GM19025 (cell line): ENCODE results near the gene ZNF777.
"Not testable (repeated sequence)": the region's sequence is repeated elsewhere in the genome, so short reads cannot be mapped to it uniquely, and the experiment has no call there.

ENCODE experiments used
- ATAC-seq: cut with Tn5 transposase; IDR thresholded peaks from one replicate; pipeline ENCODE4 v1.9.1; 2021; ENCODE audit warnings: mild to moderate bottlenecking, low read depth, moderate library complexity; ENCODE audit not compliant: unreplicated experiment

The ZNF777 gene

DNA sequence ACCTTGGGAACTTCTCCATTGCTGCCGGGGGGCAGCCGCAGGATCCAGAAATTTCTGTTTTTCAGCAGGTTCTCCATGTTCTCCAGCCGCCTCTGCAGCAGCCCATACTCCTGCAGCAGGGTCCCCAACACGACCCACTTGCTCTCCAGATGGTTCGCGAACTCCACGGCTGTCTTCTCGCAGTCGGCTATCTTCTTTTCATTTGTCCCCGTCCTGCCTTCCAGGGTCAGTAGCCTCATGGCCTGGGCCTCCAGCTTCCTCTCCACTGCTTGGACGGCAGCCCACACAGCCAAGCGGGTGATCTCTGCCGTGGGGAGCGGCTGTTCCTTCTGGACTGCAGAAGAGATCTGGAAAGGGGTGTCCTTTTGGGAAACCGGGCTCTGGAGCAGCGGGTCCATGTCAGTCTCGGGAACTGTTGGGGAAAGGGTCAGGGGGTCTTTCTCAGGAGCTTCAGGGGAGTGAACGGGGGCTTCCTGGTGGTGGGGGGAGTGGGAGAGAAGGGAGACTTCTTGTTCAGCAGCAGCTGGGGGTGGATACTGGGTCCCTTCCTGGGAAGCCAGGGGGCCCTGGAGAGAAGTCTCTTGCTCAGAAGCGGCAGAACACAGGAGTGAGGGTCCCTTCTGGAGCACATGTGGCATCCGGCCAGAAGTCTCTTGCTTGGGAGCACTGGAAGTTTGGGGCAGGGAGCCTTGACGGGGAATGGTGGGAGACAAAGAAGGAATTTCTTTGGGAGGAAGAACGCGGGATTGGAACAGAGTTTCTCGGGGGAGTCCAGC lies 5.5 kb downstream of the ZNF777 start:
- no peak for ATAC-seq

DNA sequence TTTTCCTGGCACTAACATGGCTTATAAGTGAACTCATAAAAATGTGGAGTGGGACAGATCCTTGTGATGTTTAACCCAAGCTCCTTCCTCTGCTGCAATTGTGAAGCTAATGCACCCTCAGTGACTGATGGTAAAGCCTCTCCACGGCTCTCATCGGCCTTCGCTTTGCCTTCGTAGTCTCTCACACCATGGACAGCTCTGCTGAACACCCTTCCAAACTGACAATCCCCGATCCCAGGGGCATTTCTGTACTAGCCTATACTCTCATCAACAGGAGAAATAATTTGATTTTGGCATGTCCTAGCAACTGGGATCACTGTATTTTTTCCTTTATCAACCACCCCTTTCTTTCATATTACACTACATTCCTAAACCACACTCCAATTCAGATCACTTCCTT lies 6.1 kb downstream of the ZNF777 start:
- no peak for ATAC-seq

DNA sequence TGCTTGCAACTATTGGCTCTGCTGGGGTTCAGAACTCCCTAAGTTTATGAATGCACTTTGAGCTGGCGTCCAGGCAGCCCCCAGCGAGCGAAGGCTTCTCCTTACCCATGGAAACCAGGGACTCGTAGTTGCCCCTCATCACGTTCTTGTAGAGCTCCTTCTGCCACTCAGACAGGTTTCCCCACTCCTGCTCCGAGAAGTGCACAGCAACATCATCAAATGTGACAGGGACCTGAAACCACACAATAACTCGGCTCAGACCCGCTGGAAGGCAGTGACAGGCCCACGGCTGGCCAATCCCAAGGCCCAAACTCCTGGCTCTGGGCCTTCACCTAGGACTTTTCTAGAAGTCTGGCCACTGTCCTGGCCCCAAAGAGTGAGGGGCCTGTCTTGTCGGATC lies 6.9 kb downstream of the ZNF777 start:
- ATAC-seq, result no peak

DNA sequence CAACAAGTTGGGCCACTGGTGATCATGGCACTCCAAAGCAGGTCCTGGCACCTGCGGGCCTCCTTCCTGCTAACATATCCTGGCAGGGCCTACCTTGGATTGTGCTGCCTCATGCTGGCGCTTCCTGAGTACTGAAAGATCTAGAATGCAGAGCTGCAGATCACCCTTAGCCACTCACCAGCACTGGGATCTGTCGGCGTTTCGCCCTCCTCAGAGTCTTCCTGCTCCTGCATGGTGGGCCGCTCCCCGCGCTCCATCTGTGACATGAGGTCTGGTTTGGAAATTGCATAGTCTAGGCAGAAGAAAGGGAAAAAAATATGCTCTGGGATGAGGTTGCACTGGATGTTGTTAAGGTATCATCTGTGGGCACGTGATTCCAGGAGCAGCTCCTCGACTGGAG lies 10.0 kb downstream of the ZNF777 start:
- no peak for ATAC-seq

DNA sequence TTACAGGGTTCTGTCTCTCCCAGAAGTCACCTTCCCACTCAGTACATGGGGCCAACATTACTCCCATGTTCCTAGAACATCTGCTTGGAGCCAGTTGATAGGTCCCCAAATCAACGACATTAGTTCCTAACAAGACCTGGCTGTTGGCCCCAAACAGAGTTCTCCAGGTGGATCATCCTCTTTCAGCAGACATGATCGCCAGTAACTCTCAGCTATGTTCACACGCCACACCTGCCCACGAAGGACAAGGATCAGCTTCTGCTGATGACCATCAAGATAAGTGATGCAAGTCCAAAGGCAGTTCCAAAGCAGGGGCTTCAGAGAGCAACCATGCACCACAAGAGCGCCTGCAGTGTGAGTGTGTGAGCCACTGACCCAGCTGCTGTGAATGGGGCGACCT lies 11.0 kb downstream of the ZNF777 start:
- ATAC-seq, result no peak

DNA sequence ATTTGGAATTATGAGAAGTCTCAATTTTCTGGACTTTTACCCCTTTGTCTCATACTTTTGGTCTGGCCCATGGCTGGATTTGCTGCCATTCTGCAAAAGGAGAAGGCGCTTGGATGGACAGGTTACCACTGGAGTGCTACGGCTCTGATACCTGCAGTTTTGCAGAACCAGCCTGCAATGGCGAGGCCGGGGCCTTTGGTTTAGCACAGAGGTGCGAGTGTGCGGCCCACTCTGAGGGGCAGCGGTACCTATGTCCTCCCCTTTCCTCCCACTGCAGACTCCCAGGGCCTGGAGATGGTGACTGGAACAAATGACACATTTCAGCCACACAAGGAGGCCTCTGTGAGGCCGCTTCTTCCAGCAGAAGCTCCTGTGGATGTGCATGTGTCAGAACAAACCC lies 11.9 kb downstream of the ZNF777 start:
- ATAC-seq, result no peak

DNA sequence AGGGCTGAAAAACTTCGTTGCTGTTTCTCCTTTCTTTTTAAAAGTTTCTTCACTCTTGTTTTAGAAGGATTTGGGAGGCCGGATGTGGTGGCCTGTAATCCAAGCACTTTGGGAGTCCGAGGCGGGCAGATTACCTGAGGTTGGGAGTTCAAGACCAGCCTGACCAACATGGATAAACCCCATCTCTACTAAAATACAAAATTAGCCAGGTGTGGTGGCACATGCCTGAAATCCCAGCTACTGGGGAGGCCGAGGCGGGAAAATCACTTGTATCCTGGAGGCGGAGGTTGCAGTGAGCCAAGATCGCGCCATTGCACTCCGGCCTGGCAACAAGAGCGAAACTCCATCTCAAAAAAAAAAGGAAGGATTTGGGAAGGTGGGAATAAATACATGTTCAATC lies 14.8 kb downstream of the ZNF777 start:
- not testable (repeated sequence) for ATAC-seq

DNA sequence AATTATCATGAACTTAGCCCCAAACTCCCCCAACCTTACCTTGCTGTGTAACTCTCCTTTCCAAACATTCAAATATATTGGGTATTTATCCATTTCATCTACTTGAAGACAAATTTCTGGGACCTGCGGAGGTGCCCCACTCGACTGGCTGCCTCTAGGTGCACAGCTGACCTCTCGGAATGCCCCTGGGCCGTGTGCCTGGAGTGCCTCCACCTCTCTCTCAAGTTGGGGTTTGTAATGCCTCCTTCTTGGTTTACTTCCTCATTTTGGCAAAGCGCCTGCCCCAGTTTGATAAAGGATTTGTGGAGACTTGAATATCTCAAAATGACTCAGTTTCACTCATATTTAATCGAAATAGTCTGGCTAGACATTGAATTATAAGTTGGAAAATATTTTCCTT lies 16.6 kb downstream of the ZNF777 start:
- ATAC-seq, result no peak

DNA sequence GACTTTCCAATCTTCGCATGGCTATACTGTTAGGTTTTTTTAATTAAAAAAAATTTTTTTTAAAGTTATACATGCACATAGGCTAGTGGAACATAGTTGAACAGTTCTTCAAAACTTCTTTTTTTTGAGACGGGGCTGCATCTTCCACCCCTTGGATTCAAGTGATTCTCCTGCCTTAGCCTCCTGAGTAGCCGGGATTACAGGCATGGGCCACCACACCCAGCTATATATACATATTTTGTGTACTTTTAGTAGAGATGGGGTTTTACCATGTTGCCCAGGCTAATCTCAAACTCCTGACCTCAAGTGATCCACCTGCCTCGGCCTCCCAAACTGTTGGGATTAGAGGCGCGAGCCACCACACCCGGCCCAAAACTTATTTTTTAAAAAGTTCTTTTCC lies 17.3 kb downstream of the ZNF777 start:
- no peak for ATAC-seq

DNA sequence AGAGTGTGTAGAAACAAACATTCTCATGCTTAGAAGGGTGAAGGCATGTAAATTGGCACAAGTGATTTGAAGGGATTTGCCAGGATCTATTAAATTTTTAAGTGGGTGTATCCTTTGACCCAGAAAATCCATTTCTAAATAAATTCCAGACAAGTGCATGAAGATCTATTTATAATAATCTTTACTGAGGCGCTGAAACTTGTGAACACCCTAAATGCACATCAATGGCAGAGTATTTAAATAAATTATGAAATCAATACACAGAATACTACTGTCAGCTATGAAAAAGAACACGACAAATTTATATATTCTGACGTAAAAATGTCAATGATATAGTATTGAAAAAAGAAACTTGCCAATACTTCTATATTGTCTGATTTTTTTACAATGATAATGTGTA lies 17.9 kb downstream of the ZNF777 start:
- no peak for ATAC-seq

DNA sequence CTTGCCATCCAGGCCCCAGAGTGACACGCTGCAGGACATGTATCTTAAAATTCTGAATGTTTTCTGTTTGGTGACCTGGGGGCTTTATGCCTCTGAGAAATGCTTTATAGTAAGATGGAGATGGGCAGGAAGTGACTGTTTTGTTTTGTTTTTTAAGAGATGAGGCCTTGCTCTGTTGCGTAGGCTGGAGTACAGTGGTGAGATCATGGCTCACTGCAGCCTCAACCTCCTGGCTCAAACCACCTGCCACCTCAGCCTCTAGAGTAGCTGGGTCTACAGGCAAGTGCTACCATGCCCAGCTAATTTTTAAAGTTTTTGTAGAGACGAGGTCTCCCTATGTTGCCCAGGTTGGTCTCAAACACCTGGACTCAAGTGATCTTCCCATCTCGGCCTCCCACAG lies 20.6 kb downstream of the ZNF777 start:
- ATAC-seq, result no peak

DNA sequence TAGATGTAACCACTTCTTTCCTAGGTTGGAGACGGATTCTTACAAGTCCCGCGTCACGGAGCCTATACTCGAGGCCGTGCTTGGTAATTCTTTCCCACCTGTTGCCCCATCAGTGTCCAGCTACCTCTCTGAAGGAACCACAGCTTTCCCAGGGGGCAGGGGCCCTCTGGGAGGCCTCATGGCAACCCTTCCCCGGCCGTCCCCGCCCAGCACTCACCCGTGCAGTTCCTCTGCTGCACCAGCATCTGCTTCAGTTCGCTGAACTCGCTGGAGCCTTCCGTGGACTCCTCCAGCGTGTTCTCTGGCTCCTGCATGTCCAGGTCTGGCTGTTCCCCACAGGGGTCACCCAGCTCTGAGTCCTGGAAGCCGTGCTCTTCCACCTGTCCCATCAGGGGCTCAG lies 24.5 kb downstream of the ZNF777 start:
- no peak for ATAC-seq

DNA sequence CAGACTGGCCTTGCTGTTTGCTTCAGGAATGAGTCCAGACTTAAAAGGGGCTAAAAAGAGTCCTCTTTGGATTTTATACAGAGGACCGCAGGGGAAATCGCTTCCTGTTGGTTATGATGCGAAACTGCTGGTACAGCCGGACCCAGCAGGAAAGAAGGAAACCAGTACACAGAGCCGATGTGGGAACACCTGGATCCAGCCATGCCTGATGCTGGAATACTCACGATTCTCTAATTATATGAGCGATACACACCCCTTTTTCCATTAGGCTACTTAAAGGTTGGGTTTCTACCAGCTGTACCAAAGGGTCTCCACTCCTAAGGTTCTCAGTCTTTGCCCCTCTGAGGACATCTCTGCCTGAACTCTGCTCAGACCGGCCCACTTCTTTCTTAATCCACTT lies 27.7 kb downstream of the ZNF777 start:
- no peak for ATAC-seq

DNA sequence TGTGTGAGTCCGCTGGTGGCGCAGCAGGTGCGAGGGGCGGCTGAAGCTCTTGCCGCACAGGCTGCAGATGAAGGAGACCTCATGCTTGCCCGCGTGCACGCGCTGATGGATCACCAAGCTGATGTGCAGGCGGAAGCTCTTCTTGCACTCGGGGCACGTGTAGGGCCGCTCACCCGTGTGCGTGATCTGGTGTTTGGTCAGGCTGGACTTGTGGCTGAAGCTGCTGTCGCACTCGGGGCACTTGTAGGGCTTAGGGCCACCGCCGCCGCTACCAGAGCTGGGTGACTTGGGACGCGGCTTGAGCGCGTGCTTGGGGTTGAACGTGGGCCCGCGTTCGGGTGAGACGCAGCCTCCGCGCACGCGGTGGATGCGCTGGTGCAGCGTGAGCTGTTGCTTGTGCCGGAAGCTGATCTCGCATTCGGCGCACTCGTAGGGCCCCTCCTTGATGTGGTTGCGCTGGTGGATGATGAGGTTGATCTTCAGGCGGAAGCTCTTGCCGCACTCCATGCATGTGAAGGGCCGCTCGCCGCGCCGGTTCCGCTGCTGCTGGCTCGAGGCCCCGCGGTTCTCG lies 28.7 kb downstream of the ZNF777 start:
- no peak for ATAC-seq

DNA sequence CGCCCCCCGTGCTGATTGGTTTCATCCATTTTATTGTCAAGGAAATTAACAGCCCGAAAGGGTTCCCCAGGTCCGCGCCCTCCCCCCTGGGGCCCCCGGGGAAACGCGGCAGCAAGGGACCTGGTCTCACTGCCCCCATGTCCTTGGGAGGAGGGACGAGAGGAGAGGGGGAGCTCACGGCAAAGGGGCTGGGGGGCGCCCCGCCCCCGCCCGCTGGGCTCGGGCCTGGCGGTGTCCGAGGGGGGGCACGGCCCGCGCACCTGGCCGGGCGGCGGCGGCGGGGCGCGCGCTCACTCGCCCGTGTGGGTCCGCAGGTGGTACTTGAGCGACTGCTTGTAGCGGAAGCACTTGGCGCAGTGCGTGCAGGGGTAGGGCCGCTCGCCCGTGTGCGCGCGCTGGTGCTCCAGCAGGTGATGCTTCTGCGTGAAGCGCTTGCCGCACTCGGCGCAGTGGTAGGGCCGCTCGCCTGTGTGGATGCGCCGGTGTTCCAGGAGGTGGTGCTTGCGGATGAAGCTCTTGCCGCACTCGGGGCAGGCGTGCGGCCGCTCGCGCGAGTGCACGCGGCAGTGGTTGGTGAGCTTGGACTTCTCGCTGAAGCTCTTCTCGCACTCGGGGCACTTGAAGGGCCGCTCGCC lies 29.3 kb downstream of the ZNF777 start:
- no peak for ATAC-seq

DNA sequence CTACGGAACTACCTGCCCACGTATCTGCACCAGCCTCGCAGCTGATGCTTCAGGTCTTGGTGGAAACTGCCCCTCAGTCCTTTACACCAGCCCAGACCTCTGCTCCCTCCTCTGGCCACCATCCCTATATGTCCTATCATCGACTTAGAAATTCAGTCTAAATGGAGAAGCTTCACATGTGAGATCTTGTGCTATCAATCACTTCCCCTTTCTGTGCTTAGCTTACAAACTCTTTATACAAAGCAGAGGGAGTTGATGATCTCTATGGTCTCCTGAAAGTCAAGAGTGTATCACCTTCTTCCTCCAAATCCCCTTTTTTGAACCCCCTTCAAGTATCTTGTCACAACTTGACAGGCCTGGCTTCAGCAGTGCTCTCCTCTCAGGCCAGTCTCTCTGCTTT lies 30.7 kb downstream of the ZNF777 start:
- ATAC-seq, result no peak

DNA sequence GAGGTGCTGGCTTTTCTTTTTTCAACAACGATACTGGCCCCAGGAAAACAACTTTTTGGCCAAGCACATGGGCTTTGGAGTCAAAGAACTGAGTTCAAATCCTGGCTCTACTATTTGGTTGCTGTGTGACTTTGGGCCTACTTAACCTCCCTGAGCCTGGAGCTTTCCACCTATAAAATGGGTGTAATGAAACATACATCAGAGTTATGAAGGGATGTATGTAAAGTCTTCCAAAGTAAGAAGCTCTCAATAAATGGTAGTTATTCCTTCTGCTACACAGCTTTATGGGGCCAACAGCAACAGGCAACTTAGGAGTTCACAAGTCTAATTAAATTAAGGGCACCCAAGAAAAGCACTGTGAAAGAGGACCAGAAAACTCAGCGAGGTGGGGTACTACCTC lies 33.0 kb downstream of the ZNF777 start:
- no peak for ATAC-seq

DNA sequence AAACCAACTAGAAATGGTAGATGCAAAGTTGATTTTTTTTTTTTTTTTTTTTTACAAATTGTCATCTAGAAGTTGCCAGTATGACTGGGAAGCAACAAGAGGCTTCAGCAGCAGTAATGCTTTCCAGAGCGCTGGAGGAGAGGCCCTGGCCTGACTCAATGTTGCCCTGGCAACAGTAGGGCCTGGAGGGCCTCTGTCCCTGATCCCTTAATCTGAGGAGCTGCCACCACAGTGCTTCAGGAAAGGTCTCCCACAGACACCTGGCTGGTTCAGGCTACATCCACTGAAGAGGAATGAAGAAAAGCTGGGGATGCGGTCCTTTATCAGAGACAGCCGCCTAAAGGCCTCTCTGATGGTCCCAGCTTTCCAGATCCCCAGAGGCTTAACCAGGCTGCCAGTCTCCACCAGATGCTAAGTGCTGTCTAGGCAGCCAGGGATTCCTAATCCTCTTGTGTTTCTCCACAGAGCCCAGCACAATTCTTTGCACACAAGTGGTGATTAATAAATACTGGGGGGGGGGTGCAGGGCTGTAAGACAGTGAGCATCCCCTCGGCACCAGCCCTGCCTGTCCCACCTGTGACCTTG lies 33.7 kb downstream of the ZNF777 start:
- ATAC-seq, result no peak

DNA sequence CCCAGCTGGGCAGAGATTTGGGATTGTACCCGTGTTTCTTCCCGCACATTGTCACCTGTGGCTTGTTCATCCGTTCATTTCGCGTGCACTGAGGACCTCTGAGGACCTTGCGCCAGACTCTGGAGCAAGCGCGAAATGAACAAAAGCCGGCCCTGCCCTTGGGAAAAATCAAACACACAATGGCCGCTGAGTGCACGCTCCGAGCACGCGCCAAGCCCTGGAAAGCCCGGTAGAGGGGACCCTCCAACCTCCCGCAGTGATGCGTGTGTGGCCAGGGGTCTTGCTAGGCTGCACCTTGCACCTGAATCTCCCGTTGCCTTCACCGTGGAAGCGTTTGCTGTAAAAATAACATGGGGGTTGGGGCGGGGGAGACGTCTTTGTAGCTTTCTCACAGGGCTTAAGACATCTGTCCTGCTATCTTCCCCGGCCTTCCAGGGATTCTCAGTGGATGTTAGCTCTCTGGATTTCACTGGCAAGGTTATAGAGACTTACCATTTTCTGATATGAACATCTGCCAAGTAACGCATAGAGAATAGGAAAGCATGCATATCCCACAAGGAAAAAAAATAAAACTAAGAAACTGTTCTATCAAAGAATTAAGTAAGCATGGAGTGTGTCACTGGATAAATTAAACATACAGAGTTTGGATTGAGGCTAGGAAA lies 37.3 kb downstream of the ZNF777 start:
- ATAC-seq, result no peak

DNA sequence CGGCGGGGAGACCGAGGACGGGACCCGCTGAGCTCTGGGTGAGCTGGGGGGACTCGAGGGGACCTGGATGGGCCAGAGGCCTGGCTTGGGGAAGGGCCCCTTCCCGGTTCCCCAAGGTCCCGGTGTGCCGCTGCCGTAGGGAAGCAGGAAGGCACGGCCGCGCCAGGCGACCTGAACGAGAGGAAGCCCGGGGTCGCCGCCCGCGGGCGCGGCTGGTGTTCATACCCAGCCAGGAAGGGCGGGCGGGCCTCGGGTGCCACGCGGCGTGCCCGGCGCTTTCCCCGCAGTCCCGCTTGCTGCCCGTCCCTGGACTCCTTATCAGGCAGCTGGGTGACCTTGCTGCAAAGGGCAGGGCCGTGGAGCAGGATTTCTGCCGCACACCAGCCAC lies 38.0 kb downstream of the ZNF777 start:
- ATAC-seq, result no peak
